A673 (cell line): ENCODE data around the gene S100A11.

ENCODE experiments used
- CTCF ChIP-seq: fragments of 300-800, 200-600 bp; sonication (generic); conservative IDR thresholded peaks from 2 replicates; pipeline ENCODE4 v1.5.1; 2017; ENCODE audit warnings: low read depth, mild to moderate bottlenecking, antibody characterized with exemption, low read length, moderate library complexity, mixed read lengths
- EZH2 ChIP-seq: fragments of 200-600 bp; sonication (generic); IDR thresholded peaks from 2 replicates; pipeline ENCODE4 v1.6.1; 2017; ENCODE audit warnings: borderline replicate concordance, low read depth, mild to moderate bottlenecking, mixed read lengths, antibody characterized with exemption, low read length; ENCODE audit not compliant: poor library complexity, severe bottlenecking

DNA sequence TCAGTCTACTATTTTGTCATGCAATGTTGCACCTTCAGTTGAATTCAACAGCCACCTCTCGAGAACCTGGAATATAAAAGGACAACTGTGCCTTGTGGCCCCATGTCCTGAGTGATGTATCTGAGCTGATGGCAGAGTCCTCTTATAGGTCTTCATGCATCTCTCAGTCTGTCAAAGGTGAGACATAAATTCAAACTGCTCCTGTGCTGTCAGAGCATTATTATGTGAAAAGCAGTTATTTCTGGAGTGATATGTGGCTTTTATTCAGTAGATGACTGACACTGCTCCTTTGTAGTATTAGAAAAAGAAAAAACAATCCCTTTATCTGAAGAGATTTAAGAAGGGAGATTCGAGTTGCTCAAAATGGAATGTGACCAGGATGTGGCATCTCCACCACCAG lies 51.5 kb downstream of the S100A11 start:
- TF ChIP-seq CTCF (no peak), EZH2 (no peak)
